HepG2 (cell line): ENCODE results near the gene FGD5. TPM values are rescaled to one million over a fixed set of nuclear protein-coding genes. Genes with fewer than 3 reads are reported as not detected.

Experiments
- FLYWCH1 ChIP-seq: sonication (generic); formaldehyde crosslinking; IDR thresholded peaks from 2 replicates; pipeline ENCODE4 v1.8.1; 2023; ENCODE audit warnings: mild to moderate bottlenecking, missing genetic modification reagents
- FOXA3 ChIP-seq: IDR thresholded peaks from 2 replicates; pipeline ENCODE4 v1.6.1; 2016; ENCODE audit warnings: missing genetic modification reagents, missing compliant biosample characterization
- NPAS2 ChIP-seq: sonication (generic); formaldehyde crosslinking; IDR thresholded peaks from 2 replicates; pipeline ENCODE4 v1.8.0; 2022; ENCODE audit warnings: mild to moderate bottlenecking, missing genetic modification reagents, borderline replicate concordance
- RBFOX2 ChIP-seq: fragments of 200-400 bp; formaldehyde crosslinking; IDR thresholded peaks from 2 replicates; pipeline ENCODE4 v1.6.1; 2017; ENCODE audit warnings: low read depth, mild to moderate bottlenecking, low read length
- ZFAT ChIP-seq: sonication (generic); formaldehyde crosslinking; conservative IDR thresholded peaks from 2 replicates; pipeline ENCODE4 v1.8.1; 2023; ENCODE audit warnings: missing genetic modification reagents, inconsistent platforms
- ZNF101 ChIP-seq: sonication (generic); formaldehyde crosslinking; IDR thresholded peaks from 2 replicates; pipeline ENCODE4 v1.4.0; 2020; ENCODE audit warnings: mild to moderate bottlenecking, low read depth, missing genetic modification reagents, borderline replicate concordance
- ZNF496 ChIP-seq: sonication (generic); formaldehyde crosslinking; IDR thresholded peaks from 2 replicates; pipeline ENCODE4 v1.8.1; 2023; ENCODE audit warnings: mild to moderate bottlenecking, moderate library complexity, missing genetic modification reagents; ENCODE audit not compliant: insufficient replicate concordance
- ZNF557 ChIP-seq: sonication (generic); formaldehyde crosslinking; IDR thresholded peaks from 2 replicates; pipeline ENCODE4 v1.4.0; 2020; ENCODE audit warnings: missing genetic modification reagents
- ZNF780A ChIP-seq: sonication (generic); formaldehyde crosslinking; IDR thresholded peaks from 2 replicates; pipeline ENCODE4 v1.8.0; 2022; ENCODE audit warnings: mild to moderate bottlenecking, missing genetic modification reagents, moderate library complexity
- polyA plus RNA-seq, 8 experiments: library from polyadenylated mRNA; depleted of rRNA in 3 of 8; stranded (reverse) in 7 of 8; unstranded in 1 of 8; fragments of >200 nt; fragmentation: Illumina TruSeq in 4 of 8; extraction: Trizol in 4 of 8; gene quantifications; 2 replicates each; pipeline versions ENCODE4 v1.2.1 to v1.2.3, GENCODE V29; 2011 to 2016; ENCODE audit warnings: low read depth in 4 of 8, missing spikeins in 1 of 8, mixed read lengths in 1 of 8; ENCODE audit not compliant: insufficient read depth in 1 of 8
- total RNA-seq, 5 experiments: library from RNA; depleted of rRNA; stranded (reverse); fragments of >200 nt; fragmentation: Illumina TruSeq; extraction: Trizol; gene quantifications; 2 replicates each; pipeline ENCODE4 v1.2.3, GENCODE V29; 2016; ENCODE audit warnings: low read depth in 1 of 5
- TF ChIP-seq, protein P1 (sequence below): IDR thresholded peaks from 2 replicates; pipeline ENCODE4 v1.6.1; 2012; ENCODE audit warnings: inconsistent platforms
- TF ChIP-seq, protein P2 (sequence below): sonication (generic); formaldehyde crosslinking; IDR thresholded peaks from one replicate; pipeline ENCODE4 v1.5.1; 2020; ENCODE audit warnings: mild to moderate bottlenecking, missing genetic modification reagents; ENCODE audit errors: not compliant biosample characterization
- TF ChIP-seq, protein P3 (sequence below): sonication (generic); formaldehyde crosslinking; IDR thresholded peaks from 2 replicates; pipeline ENCODE4 v1.8.0; 2022; ENCODE audit warnings: low read depth, missing genetic modification reagents
- TF ChIP-seq, protein P4 (sequence below): sonication (generic); formaldehyde crosslinking; IDR thresholded peaks from 2 replicates; pipeline ENCODE4 v1.4.0; 2020; ENCODE audit warnings: missing genetic modification reagents
- TF ChIP-seq, protein P5 (sequence below): sonication (generic); formaldehyde crosslinking; IDR thresholded peaks from 2 replicates; pipeline ENCODE4 v1.4.0; 2020; ENCODE audit warnings: mild to moderate bottlenecking, missing genetic modification reagents

The FGD5 gene
- total and polyA plus RNA-seq, 2 of the 13 experiments (the other 11 are each of a cell fraction or from before 2014, with no cell fraction given), result 0.17 TPM; not detected in 1

DNA sequence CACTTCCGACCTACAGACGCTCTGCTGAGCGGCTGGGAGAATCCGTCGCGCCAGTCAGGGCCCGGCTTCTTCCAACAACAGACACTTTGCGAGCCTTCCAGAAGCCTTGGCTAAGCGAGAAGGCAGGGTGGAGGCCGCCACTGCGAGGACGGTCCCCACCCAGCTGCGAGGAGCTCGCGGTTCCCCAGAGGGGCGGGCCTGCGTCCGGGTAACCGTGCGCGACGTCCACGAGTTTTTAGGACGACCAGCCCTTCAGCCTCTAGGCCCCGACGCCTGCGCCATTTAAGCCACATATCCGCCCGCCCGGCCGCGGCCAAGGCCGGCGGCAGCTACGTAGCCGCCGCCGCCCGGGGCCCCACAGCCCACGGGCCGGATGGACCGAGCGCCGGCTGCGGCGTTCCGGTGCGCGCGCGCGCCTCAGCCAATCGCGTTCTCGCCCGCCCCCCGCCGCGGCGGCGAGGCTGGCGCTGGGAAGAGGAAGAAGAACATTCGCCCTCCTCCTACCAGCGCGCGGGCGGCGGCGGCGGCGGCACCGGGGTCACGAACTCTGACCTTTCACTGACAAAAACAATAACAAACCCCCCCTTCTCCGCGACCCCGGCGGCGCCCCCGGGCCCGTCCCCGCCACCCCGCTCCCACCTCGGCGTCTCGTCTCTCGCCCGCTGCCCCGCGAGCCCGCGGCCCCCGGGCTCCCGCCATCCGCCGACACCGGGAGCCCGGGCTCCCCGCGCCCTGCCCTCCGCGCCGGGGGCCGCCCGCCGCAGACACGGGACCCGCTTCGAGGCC is 128.5 kb downstream of the FGD5 start, which contains the start of gene NR2C2 (continued):
- TF ChIP-seq, protein P1, sequence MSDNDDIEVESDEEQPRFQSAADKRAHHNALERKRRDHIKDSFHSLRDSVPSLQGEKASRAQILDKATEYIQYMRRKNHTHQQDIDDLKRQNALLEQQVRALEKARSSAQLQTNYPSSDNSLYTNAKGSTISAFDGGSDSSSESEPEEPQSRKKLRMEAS, result peak; percentile 83
- TF ChIP-seq FOXA3 (no peak), ZNF557 (CRISPR knock-in tag) (no peak), ZNF780A (CRISPR knock-in tag) (no peak), FLYWCH1 (CRISPR knock-in tag) (no peak), RBFOX2 (peak; percentile 73), NPAS2 (CRISPR knock-in tag) (no peak), ZNF496 (CRISPR knock-in tag) (no peak), ZNF101 (no peak), ZFAT (0 out of 2 replicates have a peak, but pooled peaks have one; percentile 32)
- TF ChIP-seq, protein P2, sequence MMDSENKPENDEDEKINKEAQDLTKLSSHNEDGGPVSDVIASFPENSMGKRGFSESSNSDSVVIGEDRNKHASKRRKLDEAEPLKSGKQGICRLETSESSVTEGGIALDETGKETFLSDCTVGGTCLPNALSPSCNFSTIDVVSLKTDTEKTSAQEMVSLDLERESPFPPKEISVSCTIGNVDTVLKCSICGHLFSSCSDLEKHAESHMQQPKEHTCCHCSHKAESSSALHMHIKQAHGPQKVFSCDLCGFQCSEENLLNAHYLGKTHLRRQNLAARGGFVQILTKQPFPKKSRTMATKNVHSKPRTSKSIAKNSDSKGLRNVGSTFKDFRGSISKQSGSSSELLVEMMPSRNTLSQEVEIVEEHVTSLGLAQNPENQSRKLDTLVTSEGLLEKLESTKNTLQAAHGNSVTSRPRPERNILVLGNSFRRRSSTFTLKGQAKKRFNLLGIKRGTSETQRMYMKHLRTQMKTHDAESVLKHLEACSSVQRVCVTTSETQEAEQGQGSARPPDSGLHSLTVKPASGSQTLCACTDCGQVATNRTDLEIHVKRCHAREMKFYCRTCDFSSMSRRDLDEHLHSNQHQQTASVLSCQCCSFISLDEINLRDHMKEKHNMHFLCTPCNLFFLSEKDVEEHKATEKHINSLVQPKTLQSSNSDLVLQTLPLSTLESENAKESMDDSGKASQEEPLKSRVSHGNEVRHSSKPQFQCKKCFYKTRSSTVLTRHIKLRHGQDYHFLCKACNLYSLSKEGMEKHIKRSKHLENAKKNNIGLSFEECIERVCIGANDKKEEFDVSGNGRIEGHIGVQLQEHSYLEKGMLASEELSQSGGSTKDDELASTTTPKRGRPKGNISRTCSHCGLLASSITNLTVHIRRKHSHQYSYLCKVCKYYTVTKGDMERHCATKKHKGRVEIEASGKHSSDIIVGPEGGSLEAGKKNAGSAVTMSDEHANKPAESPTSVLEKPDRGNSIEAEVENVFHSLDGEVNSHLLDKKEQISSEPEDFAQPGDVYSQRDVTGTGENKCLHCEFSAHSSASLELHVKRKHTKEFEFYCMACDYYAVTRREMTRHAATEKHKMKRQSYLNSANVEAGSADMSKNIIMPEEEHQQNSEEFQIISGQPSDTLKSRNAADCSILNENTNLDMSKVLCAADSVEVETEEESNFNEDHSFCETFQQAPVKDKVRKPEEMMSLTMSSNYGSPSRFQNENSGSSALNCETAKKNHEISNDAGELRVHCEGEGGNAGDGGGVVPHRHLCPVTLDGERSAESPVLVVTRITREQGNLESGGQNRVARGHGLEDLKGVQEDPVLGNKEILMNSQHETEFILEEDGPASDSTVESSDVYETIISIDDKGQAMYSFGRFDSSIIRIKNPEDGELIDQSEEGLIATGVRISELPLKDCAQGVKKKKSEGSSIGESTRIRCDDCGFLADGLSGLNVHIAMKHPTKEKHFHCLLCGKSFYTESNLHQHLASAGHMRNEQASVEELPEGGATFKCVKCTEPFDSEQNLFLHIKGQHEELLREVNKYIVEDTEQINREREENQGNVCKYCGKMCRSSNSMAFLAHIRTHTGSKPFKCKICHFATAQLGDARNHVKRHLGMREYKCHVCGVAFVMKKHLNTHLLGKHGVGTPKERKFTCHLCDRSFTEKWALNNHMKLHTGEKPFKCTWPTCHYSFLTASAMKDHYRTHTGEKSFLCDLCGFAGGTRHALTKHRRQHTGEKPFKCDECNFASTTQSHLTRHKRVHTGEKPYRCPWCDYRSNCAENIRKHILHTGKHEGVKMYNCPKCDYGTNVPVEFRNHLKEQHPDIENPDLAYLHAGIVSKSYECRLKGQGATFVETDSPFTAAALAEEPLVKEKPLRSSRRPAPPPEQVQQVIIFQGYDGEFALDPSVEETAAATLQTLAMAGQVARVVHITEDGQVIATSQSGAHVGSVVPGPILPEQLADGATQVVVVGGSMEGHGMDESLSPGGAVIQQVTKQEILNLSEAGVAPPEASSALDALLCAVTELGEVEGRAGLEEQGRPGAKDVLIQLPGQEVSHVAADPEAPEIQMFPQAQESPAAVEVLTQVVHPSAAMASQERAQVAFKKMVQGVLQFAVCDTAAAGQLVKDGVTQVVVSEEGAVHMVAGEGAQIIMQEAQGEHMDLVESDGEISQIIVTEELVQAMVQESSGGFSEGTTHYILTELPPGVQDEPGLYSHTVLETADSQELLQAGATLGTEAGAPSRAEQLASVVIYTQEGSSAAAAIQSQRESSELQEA (CRISPR knock-in tag), result no peak
- TF ChIP-seq, protein P3, sequence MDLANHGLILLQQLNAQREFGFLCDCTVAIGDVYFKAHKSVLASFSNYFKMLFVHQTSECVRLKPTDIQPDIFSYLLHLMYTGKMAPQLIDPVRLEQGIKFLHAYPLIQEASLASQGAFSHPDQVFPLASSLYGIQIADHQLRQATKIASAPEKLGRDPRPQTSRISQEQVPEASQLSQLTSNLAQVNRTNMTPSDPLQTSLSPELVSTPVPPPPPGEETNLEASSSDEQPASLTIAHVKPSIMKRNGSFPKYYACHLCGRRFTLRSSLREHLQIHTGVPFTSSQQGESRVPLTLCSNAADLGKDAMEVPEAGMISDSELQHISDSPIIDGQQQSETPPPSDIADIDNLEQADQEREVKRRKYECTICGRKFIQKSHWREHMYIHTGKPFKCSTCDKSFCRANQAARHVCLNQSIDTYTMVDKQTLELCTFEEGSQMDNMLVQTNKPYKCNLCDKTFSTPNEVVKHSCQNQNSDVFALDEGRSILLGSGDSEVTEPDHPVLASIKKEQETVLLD (CRISPR knock-in tag), result peak; percentile 88
- TF ChIP-seq, protein P4, sequence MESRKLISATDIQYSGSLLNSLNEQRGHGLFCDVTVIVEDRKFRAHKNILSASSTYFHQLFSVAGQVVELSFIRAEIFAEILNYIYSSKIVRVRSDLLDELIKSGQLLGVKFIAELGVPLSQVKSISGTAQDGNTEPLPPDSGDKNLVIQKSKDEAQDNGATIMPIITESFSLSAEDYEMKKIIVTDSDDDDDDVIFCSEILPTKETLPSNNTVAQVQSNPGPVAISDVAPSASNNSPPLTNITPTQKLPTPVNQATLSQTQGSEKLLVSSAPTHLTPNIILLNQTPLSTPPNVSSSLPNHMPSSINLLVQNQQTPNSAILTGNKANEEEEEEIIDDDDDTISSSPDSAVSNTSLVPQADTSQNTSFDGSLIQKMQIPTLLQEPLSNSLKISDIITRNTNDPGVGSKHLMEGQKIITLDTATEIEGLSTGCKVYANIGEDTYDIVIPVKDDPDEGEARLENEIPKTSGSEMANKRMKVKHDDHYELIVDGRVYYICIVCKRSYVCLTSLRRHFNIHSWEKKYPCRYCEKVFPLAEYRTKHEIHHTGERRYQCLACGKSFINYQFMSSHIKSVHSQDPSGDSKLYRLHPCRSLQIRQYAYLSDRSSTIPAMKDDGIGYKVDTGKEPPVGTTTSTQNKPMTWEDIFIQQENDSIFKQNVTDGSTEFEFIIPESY (CRISPR knock-in tag), result no peak
- TF ChIP-seq, protein P5, sequence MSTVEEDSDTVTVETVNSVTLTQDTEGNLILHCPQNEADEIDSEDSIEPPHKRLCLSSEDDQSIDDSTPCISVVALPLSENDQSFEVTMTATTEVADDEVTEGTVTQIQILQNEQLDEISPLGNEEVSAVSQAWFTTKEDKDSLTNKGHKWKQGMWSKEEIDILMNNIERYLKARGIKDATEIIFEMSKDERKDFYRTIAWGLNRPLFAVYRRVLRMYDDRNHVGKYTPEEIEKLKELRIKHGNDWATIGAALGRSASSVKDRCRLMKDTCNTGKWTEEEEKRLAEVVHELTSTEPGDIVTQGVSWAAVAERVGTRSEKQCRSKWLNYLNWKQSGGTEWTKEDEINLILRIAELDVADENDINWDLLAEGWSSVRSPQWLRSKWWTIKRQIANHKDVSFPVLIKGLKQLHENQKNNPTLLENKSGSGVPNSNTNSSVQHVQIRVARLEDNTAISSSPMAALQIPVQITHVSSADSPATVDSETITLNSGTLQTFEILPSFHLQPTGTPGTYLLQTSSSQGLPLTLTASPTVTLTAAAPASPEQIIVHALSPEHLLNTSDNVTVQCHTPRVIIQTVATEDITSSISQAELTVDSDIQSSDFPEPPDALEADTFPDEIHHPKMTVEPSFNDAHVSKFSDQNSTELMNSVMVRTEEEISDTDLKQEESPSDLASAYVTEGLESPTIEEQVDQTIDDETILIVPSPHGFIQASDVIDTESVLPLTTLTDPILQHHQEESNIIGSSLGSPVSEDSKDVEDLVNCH (CRISPR knock-in tag), result no peak
